Neural crest cell (in vitro differentiated cells): Measurements from ENCODE around the gene IKBKG. TPM values are rescaled to one million over a fixed set of nuclear protein-coding genes. Genes with fewer than 3 reads are reported as not detected.
"Not testable (repeated sequence)": the region's sequence is repeated elsewhere in the genome, so short reads cannot be mapped to it uniquely, and the experiment has no call there.

Experiments
- DNase-seq: peaks from one replicate; pipeline ENCODE4 v3.0.0; 2021; ENCODE audit warnings: low read depth, mixed read lengths, low spot score
- H3K27ac Mint-ChIP-seq: one replicate; pipeline ENCODE4 v1.8.0; 2021; ENCODE audit warnings: mild to moderate bottlenecking, mixed read lengths; ENCODE audit not compliant: unreplicated experiment
- H3K27me3 Mint-ChIP-seq: 2 replicates; pipeline ENCODE4 v1.8.0; 2021; ENCODE audit warnings: low read depth, mild to moderate bottlenecking, mixed read lengths
- H3K36me3 Mint-ChIP-seq: 2 replicates; pipeline ENCODE4 v1.8.0; 2021; ENCODE audit warnings: low read depth, mild to moderate bottlenecking, mixed read lengths
- H3K4me1 Mint-ChIP-seq: 2 replicates; pipeline ENCODE4 v1.8.0; 2021; ENCODE audit warnings: mixed read lengths
- H3K4me3 Mint-ChIP-seq: one replicate; pipeline ENCODE4 v1.8.0; 2021; ENCODE audit warnings: mild to moderate bottlenecking, mixed read lengths
- H3K9me3 Mint-ChIP-seq: 2 replicates; pipeline ENCODE4 v1.8.0; 2021; ENCODE audit warnings: mixed read lengths
- total RNA-seq: library from RNA; stranded (reverse); gene quantifications from 2 replicates; pipeline ENCODE4 v1.2.1, GENCODE V29; 2021
- TF ChIP-seq, protein P1 (sequence below): fragments of 200-600 bp; sonication (generic); conservative IDR thresholded peaks from 2 replicates; pipeline ENCODE4 v1.5.0; 2021; ENCODE audit warnings: antibody characterized with exemption, mild to moderate bottlenecking

IKBKG gene
- total RNA-seq, 1 donor from 2014 or later, result 21.3 TPM

DNA sequence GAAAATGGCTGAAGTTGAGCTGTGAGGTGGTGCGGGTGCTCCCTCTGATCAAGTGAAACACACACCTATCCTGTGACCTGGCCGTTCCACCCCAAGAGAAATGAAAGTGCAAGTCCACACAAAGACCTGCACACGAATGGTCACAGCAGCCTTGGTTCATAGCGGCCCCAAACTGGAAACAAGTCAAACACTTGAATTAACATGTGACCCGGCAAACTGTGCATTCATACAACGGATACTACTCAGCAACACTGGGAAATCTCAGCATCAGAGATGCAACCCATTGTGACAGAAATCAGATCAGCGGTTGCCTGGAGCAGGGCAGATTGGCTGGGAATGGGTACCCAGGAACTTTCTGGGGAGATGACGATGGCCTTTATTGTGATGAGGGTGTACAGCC lies 8.3 kb upstream of the IKBKG start:
- H3K27ac Mint-ChIP-seq, result no peak overlapping the region
- peaks cover 5% of the 10 kb centered on the region for H3K4me1 Mint-ChIP-seq
- no peaks in the 10 kb centered on the region for H3K9me3 Mint-ChIP-seq
- no peak for DNase-seq
- H3K4me3 Mint-ChIP-seq, result no peak overlapping the region
- no peaks in the 10 kb centered on the region for H3K27me3 Mint-ChIP-seq
- no peaks in the 10 kb centered on the region for H3K36me3 Mint-ChIP-seq
- TF ChIP-seq, protein P1, sequence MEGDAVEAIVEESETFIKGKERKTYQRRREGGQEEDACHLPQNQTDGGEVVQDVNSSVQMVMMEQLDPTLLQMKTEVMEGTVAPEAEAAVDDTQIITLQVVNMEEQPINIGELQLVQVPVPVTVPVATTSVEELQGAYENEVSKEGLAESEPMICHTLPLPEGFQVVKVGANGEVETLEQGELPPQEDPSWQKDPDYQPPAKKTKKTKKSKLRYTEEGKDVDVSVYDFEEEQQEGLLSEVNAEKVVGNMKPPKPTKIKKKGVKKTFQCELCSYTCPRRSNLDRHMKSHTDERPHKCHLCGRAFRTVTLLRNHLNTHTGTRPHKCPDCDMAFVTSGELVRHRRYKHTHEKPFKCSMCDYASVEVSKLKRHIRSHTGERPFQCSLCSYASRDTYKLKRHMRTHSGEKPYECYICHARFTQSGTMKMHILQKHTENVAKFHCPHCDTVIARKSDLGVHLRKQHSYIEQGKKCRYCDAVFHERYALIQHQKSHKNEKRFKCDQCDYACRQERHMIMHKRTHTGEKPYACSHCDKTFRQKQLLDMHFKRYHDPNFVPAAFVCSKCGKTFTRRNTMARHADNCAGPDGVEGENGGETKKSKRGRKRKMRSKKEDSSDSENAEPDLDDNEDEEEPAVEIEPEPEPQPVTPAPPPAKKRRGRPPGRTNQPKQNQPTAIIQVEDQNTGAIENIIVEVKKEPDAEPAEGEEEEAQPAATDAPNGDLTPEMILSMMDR, result no peak

DNA sequence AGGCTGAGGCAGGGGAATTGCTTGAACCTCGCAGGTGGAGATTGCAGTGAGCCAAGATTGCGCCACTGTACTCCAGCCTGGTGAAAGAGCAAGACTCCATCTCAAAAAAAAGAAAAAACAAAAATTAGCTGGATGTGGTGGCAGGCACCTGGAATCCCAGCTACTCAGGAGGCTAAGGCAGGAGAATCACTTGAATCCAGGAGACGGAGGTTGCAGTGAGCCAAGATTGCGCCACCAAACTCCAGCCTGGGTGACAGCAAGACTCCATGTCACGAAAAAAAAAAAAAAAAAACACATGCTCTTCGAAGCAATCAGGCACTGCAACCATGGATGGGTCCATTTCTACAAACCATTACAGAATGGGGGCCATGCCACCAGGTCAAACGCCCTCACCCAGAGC lies 7.1 kb upstream of the IKBKG start:
- not testable (repeated sequence) for DNase-seq, H3K4me3 Mint-ChIP-seq, H3K9me3 Mint-ChIP-seq, H3K4me1 Mint-ChIP-seq, H3K36me3 Mint-ChIP-seq, H3K27me3 Mint-ChIP-seq, H3K27ac Mint-ChIP-seq

DNA sequence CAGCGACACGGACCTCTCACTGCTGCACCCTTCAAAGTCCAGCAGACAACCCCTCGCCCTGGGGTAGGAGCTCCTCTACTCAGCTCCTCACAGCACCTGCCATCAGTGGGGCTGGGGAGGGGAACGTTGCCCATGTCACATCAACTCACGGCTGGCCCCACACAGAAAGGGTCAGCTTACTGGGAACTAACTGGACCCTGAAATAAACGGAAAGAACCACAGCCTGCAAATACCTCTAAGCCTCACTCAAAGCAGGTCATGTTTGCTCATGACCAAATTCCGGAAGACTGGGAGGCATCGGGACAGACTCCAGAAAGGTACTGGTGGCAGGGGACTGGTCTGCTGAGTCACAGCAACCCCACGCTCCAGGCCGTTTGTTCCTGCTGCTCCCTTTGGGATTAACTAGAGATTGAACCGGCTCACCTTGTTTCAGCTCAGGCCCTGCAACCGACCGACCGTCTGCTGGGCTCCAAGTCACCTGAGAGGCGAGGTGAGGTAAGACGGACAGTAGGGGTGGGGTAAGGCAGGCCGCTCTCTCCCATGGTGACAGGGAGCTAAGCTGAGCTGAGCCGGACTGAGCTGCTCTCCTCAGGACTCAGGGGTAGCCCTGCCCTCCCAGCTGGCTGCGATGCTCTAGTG lies 6.4 kb upstream of the IKBKG start:
- Mint-ChIP-seq H3K27ac (no peak overlapping the region), H3K27me3 (no peaks in the 10 kb centered on the region)

DNA sequence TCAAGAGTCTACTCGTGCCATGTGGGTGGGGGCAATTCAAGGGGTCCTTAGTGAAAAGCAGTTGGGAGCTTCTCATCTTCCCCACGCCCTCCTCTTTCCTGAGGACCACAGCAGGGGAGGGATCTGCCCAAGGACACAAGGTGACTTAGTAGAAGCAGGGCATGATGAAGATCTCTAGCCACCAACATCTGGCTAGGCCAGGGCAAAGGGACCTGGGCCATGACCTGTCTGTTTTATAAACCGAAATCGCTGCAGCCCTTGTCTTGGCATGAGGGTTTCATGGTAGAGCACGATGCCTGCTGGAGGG lies 5.9 kb upstream of the IKBKG start:
- Mint-ChIP-seq H3K36me3 (no peaks in the 10 kb centered on the region), H3K27me3 (no peaks in the 10 kb centered on the region), H3K9me3 (no peaks in the 10 kb centered on the region), H3K27ac (no peak overlapping the region), H3K4me3 (no peak overlapping the region), H3K4me1 (peaks cover 13% of the 10 kb centered on the region)
- TF ChIP-seq, protein P1, result no peak
- DNase-seq, result no peak

More for the DNA sequence above, 6.4 kb upstream of the IKBKG start:
- H3K4me3 Mint-ChIP-seq, result no peak overlapping the region
- H3K9me3 Mint-ChIP-seq, result no peaks in the 10 kb centered on the region
- TF ChIP-seq, protein P1, result no peak
- H3K36me3 Mint-ChIP-seq, result no peaks in the 10 kb centered on the region
- DNase-seq, result no peak
- H3K4me1 Mint-ChIP-seq, result peaks cover 8% of the 10 kb centered on the region

GRCh38 chrX:154541896-154542722 lies 5.3 kb upstream of the IKBKG start:
- no peaks in the 10 kb centered on the region for H3K9me3 Mint-ChIP-seq
- no peak overlapping the region for H3K4me3 Mint-ChIP-seq
- H3K27ac Mint-ChIP-seq, result no peak overlapping the region
- TF ChIP-seq, protein P1, result no peak
- H3K36me3 Mint-ChIP-seq, result no peaks in the 10 kb centered on the region
- no peaks in the 10 kb centered on the region for H3K27me3 Mint-ChIP-seq
- no peak for DNase-seq
- H3K4me1 Mint-ChIP-seq, result peaks cover 13% of the 10 kb centered on the region
